PC-3 (cell line): Measurements from ENCODE around the gene FCSK. TPM values are rescaled to one million over a fixed set of nuclear protein-coding genes. Genes with fewer than 3 reads are reported as not detected.

ENCODE experiments used
- ATAC-seq: fragments of 200-7000 bp; cut with Tn5 transposase; 2 replicates; pipeline ENCODE4 v1.9.1; 2020; ENCODE audit warnings: mild to moderate bottlenecking, moderate library complexity
- BruUV-seq: library from RNA; stranded (reverse); fragments of 400-500 nt; replicated peaks from 2 replicates; lab custom pipeline; 2021; lab: Mats Ljungman, UMichigan
- CTCF ChIA-PET: fragments of 300-600 bp; sonication (Branson Sonifier 250); formaldehyde crosslinking; loops from one replicate; lab custom pipeline; 2022; ENCODE audit warnings: antibody characterized with exemption; lab: Charles Lee
- POLR2A ChIA-PET: fragments of 300-600 bp; sonication (Branson Sonifier 250); formaldehyde crosslinking; loops from one replicate; lab custom pipeline; 2022; ENCODE audit warnings: antibody characterized with exemption; ENCODE audit not compliant: unreplicated experiment; lab: Charles Lee
- DNase-seq: peaks from one replicate; pipeline ENCODE4 v3.0.0-alpha.2; 2015
- H2AFZ ChIP-seq: fragments of 300-600 bp; sonication (generic); 2 replicates; pipeline ENCODE4 v1.6.0; 2016; ENCODE audit warnings: antibody characterized with exemption, low read length
- H3F3A ChIP-seq: fragments of 300-600 bp; sonication (generic); one replicate; pipeline ENCODE4 v1.6.0; 2017; ENCODE audit warnings: antibody characterized with exemption, low read length, control low read depth, mild to moderate bottlenecking; ENCODE audit not compliant: unreplicated experiment
- H3K27ac ChIP-seq: fragments of 300-600 bp; sonication (generic); 2 replicates; pipeline ENCODE4 v1.5.1; 2016; ENCODE audit warnings: mild to moderate bottlenecking, low read length
- H3K27me3 ChIP-seq: fragments of 300-600 bp; sonication (generic); 2 replicates; pipeline ENCODE4 v1.6.1; 2016; ENCODE audit warnings: low read length, mixed read lengths
- H3K36me3 ChIP-seq: fragments of 300-600 bp; sonication (generic); 2 replicates; pipeline ENCODE4 v1.6.1; 2016; ENCODE audit warnings: low read depth, mixed run types, low read length, mixed read lengths
- H3K4me1 ChIP-seq: fragments of 300-600 bp; sonication (generic); 2 replicates; pipeline ENCODE4 v1.5.1; 2016; ENCODE audit warnings: low read length; ENCODE audit not compliant: insufficient read depth
- H3K4me2 ChIP-seq: fragments of 300-600 bp; sonication (generic); 2 replicates; pipeline ENCODE4 v1.6.0; 2016; ENCODE audit warnings: low read length
- H3K4me3 ChIP-seq: fragments of 300-600 bp; sonication (generic); 2 replicates; pipeline ENCODE4 v1.5.1; 2016; ENCODE audit warnings: mild to moderate bottlenecking, low read length, mixed read lengths
- H3K79me2 ChIP-seq: fragments of 300-600 bp; sonication (generic); 2 replicates; pipeline ENCODE4 v1.6.1; 2017; ENCODE audit warnings: low read length, mixed read lengths
- H3K9ac ChIP-seq: fragments of 300-600 bp; sonication (generic); 2 replicates; pipeline ENCODE4 v1.6.0; 2016; ENCODE audit warnings: mild to moderate bottlenecking, low read length
- H3K9me2 ChIP-seq: fragments of 300-600 bp; sonication (generic); replicated peaks from 2 replicates; pipeline ENCODE4 v1.6.1; 2016; ENCODE audit warnings: mixed run types, low read length, mixed read lengths
- H3K9me3 ChIP-seq: fragments of 300-600 bp; sonication (generic); 2 replicates; pipeline ENCODE4 v1.6.1; 2016; ENCODE audit warnings: low read length, mixed read lengths
- H4K20me1 ChIP-seq: fragments of 300-600 bp; sonication (generic); 2 replicates; pipeline ENCODE4 v1.6.1; 2016; ENCODE audit warnings: low read length, mixed read lengths
- EZH2 ChIP-seq: fragments of 300-600 bp; sonication (generic); IDR thresholded peaks from one replicate; pipeline ENCODE4 v1.6.1; 2017; ENCODE audit warnings: antibody characterized with exemption, mild to moderate bottlenecking, low read length; ENCODE audit not compliant: unreplicated experiment
- EZH2phosphoT487 ChIP-seq: fragments of 300-600 bp; sonication (generic); IDR thresholded peaks from 2 replicates; pipeline ENCODE4 v1.6.1; 2018; ENCODE audit warnings: mild to moderate bottlenecking, antibody characterized with exemption, low read length, borderline replicate concordance
- intact Hi-C: fragments of 100-400 bp; cut with micrococcal nuclease; formaldehyde crosslinking; loops from 2 replicates; pipeline ENCODE4 v1.9.0; 2023
- total RNA-seq: library from RNA; depleted of rRNA; stranded (reverse); fragments of >200 nt; gene quantifications from 2 replicates; pipeline ENCODE4 v1.2.3, GENCODE V29; 2014
- TF ChIP-seq, protein P1 (sequence below): fragments of 300-600 bp; sonication (generic); conservative IDR thresholded peaks from 2 replicates; pipeline ENCODE4 v1.5.1; 2017; ENCODE audit warnings: antibody characterized with exemption, low read depth, mild to moderate bottlenecking, low read length

FCSK gene
- total RNA-seq, 1 experiment from 2014 or later: 11.7 TPM

DNA sequence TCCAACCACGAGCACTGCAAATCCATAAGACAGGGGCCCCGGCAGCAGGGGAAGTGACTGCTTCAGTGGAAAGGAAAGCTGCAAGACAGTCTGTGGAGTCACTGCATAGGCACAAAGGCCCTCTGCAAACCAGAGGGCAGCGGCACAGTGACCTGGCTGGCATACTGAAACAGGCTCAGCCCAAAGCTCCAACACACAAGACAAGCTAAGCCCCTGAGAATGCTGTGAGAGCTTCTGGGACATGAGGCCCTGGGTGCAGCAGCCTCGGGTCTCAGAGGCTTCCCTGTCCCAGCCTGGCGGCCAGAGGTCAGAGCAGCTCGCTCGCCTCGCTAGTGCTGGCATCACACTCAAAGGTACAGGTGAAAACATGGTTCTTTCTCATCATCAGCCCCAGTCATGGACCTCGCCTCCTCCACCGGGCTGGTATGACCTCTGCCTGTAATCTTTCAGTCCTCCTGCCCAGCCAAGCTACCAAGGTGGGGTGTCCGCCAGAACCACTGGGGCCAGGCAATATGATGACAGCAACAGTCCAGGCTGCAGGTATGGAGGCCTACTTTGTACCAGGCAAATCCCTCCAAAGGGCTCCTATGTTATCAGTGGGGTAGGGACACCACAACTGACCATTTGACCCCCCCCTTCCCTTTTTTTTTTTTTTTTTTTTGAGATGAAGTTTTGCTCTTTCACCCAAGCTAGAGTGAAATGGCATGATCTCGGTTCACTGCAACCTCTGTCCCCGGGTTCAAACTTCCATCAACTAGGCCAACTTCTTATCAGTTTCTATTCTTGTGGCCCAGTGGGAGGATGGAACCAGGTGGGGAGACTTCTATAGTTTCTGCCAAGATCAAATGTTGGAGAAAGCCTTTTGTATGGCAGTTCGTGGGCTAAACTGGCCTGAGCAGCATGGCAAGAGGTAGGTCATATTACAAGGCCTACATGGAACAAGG, 34.7 kb upstream of the FCSK start:
- TF ChIP-seq EZH2phosphoT487: no peak
- TF ChIP-seq, protein P1, sequence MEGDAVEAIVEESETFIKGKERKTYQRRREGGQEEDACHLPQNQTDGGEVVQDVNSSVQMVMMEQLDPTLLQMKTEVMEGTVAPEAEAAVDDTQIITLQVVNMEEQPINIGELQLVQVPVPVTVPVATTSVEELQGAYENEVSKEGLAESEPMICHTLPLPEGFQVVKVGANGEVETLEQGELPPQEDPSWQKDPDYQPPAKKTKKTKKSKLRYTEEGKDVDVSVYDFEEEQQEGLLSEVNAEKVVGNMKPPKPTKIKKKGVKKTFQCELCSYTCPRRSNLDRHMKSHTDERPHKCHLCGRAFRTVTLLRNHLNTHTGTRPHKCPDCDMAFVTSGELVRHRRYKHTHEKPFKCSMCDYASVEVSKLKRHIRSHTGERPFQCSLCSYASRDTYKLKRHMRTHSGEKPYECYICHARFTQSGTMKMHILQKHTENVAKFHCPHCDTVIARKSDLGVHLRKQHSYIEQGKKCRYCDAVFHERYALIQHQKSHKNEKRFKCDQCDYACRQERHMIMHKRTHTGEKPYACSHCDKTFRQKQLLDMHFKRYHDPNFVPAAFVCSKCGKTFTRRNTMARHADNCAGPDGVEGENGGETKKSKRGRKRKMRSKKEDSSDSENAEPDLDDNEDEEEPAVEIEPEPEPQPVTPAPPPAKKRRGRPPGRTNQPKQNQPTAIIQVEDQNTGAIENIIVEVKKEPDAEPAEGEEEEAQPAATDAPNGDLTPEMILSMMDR: no peak
- TF ChIP-seq EZH2: no peak
- H3K4me2 ChIP-seq: no peak overlapping the region
- no peaks in the 10 kb centered on the region for H3K9me3 ChIP-seq
- H2AFZ ChIP-seq: no peak overlapping the region
- no peaks in the 10 kb centered on the region for H3K27me3 ChIP-seq
- H3K27ac ChIP-seq: no peak overlapping the region
- no TSS peak for BruUV-seq
- DNase-seq (no peak), ATAC-seq (no peak)
- no peaks in the 10 kb centered on the region for H3K36me3 ChIP-seq
- H4K20me1 ChIP-seq: no peaks in the 10 kb centered on the region
- H3K4me1 ChIP-seq: no peaks in the 10 kb centered on the region
- no peak overlapping the region for H3K9ac ChIP-seq
- H3K9me2 ChIP-seq: no peaks in the 10 kb centered on the region
- ChIA-PET POLR2A (no interaction called here), CTCF (no interaction called here)
- H3K79me2 ChIP-seq: no peaks in the 10 kb centered on the region
- H3F3A ChIP-seq: no peaks in the 10 kb centered on the region
- no peak overlapping the region for H3K4me3 ChIP-seq
- intact Hi-C loops: no loop called here

DNA sequence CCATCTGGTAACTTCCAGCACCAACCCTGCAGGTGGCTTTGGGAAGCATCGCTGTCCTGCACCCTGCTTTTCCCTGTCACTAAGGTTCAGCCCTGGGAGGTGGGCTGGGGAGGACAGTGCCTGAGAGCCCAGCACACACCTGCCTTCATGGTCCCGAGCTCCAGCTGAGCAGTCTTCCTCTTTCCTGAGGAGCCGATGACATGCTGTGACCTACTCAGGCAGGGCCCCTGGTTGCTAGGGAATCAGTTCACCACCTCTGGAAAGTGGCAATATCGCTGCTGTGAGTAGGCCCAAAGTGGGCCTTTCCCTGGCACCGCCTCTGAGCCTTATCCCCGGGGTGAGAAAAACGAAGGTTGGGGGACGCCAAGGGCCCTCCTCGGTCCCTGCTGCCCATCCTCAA, 33.4 kb upstream of the FCSK start:
- no peak overlapping the region for H3K4me2 ChIP-seq
- ChIA-PET CTCF (no interaction called here), POLR2A (no interaction called here)
- H3F3A ChIP-seq: no peaks in the 10 kb centered on the region
- no peak overlapping the region for H3K9ac ChIP-seq
- ATAC-seq (no peak), DNase-seq (no peak)
- H3K4me1 ChIP-seq: no peaks in the 10 kb centered on the region
- no peaks in the 10 kb centered on the region for H3K36me3 ChIP-seq
- no peak overlapping the region for H3K4me3 ChIP-seq
- H3K9me2 ChIP-seq: no peaks in the 10 kb centered on the region
- H3K9me3 ChIP-seq: no peaks in the 10 kb centered on the region
- TF ChIP-seq, protein P1: no peak
- TF ChIP-seq EZH2phosphoT487: no peak
- TF ChIP-seq EZH2: no peak
- no peak overlapping the region for H2AFZ ChIP-seq
- H3K27ac ChIP-seq: no peak overlapping the region
- H3K27me3 ChIP-seq: no peaks in the 10 kb centered on the region
- BruUV-seq: no TSS peak
- intact Hi-C loops: no loop called here
- no peaks in the 10 kb centered on the region for H4K20me1 ChIP-seq
- no peaks in the 10 kb centered on the region for H3K79me2 ChIP-seq
